ENCODE data around the gene ARMC8. TPM values are rescaled to one million over a fixed set of nuclear protein-coding genes. Genes with fewer than 3 reads are reported as not detected.

ARMC8 gene
- total and polyA plus RNA-seq, 2 of the 8 experiments (the other 6 are each of a cell fraction or from before 2014, with no cell fraction given) = 47.3 to 58.5 TPM

- TF ChIP-seq CHD7 (IDR thresholded peaks at IDR 0.05; ENCODE audit: insufficient replicate concordance, low read length) (no peak), POLR2AphosphoS5 (IDR thresholded peaks at IDR 0.05; ENCODE audit: low read depth, low read length) (no peak)
Observed at GRCh38 chr3:138254216-138254615, 67.1 kb downstream of the ARMC8 start (continued).

All from H1 (cell line).